ENCODE results near the gene EDEM3.

The EDEM3 gene

DNA sequence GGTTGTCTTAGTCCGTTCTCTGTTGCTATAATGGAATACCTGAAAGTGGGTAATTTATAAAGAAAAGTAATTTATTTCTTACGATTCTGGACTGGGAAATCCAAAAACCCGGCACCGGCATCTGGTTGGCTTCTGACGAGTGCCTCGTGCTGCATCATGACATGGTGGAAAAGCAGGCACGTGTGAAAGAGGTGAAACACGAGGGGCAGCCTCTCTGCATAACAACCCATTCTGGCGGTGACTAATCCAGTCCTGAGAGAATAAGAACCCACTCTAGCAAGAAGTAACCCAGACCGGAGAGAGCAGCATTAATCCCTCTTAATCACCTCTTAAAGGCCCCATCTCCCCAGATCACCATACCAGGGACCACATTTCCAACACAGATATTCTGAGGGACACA lies 2.7 kb upstream of the EDEM3 start:
- no peaks in the 10 kb centered on the region for H3K27me3 ChIP-seq (replicated peaks; ENCODE audit: control insufficient read depth, insufficient read depth, low read length, poor library complexity, severe bottlenecking)
- no peak overlapping the region for H3K4me3 ChIP-seq (ENCODE audit: insufficient read depth, low read depth, low read length, poor library complexity, severe bottlenecking)
- no peaks in the 10 kb centered on the region for H3K9me3 ChIP-seq (ENCODE audit: control insufficient read depth, low read length)
- H3K27ac ChIP-seq (ENCODE audit: insufficient read depth, low read length, poor library complexity, severe bottlenecking) = no peak overlapping the region
- no peaks in the 10 kb centered on the region for H3K4me1 ChIP-seq (ENCODE audit: control insufficient read depth, insufficient read depth, low read length, poor library complexity, severe bottlenecking)
- DNase-seq = no peak
- H3K36me3 ChIP-seq (ENCODE audit: control insufficient read depth, insufficient read depth, low read length) = no peaks in the 10 kb centered on the region

DNA sequence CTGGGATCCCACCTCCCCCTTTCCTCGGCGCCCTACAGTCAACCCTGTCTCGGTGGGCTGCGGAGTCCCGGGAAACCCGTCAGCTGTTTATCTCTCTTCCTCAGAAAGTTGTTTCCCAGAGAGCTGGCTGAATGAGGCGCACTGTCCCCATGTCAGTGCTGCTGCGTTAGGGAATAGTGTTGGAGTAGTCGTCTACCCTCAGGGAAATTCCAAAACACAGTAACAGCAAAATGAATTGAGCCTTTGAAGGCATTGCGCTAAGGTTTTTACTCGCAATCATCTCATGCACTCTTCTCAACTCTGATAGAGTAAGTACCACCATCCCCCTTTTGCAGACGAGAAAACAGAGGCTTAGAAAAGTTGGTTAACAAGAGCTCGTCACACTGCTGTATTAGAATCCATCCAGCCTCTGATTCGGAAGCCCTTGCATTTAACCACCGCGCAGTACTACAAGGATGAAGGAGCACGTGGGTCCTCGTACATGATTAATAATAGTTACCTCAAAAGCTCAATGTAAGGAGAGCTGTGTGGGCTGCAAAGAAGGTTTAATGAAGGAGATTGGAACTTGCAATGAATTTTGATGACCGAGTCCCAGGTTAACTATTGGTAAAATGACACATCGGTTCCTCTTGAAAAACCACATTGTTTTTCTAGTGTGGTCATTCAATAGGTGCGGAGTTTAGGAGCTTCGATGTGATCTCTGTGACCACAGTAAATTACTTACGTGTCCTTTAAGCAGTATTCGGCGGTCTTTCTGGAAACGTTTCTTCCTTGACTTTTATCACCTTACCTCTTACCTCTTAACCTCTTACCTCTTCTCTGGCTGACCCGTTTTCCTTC lies 788 bp upstream of the EDEM3 start:
- peak in 1 of 3 donors; percentile 20 for DNase-seq

DNA sequence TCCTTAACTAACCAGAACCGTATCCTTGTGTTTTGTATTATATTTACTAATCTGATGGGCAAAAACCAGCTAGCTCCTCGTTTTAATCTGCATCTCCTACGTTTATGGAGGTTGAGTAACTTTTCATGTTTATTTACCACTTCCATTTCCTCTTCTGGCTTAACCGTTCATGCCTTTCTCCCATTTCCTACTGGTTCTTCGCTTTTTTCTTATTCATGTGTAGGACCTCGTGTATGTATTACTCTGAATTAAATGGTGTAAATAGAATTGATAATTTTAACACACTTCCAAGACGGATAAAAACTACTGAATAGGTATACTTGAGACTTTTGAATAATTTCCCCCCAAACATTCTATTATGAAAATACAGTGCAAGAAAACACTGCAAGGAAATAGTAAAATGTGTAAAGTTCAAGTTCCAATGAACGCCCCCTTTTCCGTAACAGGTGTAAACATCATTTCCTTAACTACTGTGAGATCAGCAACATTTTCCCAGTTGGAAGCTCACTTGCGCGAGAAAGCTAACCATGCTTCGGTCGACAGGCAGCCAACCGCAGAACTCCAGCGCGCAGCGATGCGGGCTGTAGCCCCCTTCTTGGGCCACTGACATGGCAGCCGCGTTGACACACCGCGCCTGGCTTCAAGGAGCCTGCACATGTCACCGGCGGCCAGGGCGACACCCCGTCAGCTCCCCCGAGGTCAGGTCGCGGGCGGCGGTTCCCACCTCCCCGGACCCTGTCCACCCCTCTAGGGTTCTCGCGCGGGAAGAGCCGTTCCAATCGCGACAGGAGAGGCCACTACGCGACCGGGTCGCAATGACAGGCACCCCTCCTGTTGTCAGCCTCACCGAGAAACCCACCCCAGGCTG lies 816 bp downstream of the EDEM3 start:
- no peaks in the 10 kb centered on the region for H3K36me3 ChIP-seq (ENCODE audit: control insufficient read depth, insufficient read depth, low read length)
- H3K27ac ChIP-seq (ENCODE audit: insufficient read depth, low read length, poor library complexity, severe bottlenecking) = peak overlapping the region; percentile 88
- H3K4me1 ChIP-seq (ENCODE audit: control insufficient read depth, insufficient read depth, low read length, poor library complexity, severe bottlenecking) = no peaks in the 10 kb centered on the region
- DNase-seq = peak in 2 of 3 donors; percentile 6 to 26
- H3K9me3 ChIP-seq (ENCODE audit: control insufficient read depth, low read length) = no peaks in the 10 kb centered on the region
- no peaks in the 10 kb centered on the region for H3K27me3 ChIP-seq (replicated peaks; ENCODE audit: control insufficient read depth, insufficient read depth, low read length, poor library complexity, severe bottlenecking)
- peak overlapping the region; percentile 99 for H3K4me3 ChIP-seq (ENCODE audit: insufficient read depth, low read depth, low read length, poor library complexity, severe bottlenecking)

More for the DNA sequence above, 788 bp upstream of the EDEM3 start:
- H3K36me3 ChIP-seq (ENCODE audit: control insufficient read depth, insufficient read depth, low read length) = no peaks in the 10 kb centered on the region
- H3K27ac ChIP-seq (ENCODE audit: insufficient read depth, low read length, poor library complexity, severe bottlenecking) = peak overlapping the region; percentile 88
- no peaks in the 10 kb centered on the region for H3K9me3 ChIP-seq (ENCODE audit: control insufficient read depth, low read length)
- H3K27me3 ChIP-seq (replicated peaks; ENCODE audit: control insufficient read depth, insufficient read depth, low read length, poor library complexity, severe bottlenecking) = no peaks in the 10 kb centered on the region
- peak overlapping the region; percentile 99 for H3K4me3 ChIP-seq (ENCODE audit: insufficient read depth, low read depth, low read length, poor library complexity, severe bottlenecking)
- no peaks in the 10 kb centered on the region for H3K4me1 ChIP-seq (ENCODE audit: control insufficient read depth, insufficient read depth, low read length, poor library complexity, severe bottlenecking)

DNA sequence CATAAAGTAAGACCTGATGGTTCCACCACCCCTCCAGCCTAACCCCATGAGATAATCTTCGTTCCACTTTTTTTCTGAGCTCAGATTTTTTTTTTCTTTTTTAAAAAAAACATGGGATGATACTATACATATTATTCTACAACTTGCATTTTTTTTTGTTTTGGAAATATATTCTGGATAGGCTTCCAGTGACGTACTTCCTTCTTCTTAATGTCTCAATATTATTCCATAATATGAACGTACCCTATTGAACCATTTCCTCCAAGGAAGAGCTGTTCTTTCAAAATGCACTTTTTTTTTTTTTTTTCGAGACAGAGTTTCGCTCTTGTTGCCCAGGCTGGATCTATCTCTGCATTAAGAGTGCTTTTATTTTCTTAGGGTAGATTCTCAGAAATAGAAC lies 1.5 kb downstream of the EDEM3 start:
- H3K36me3 ChIP-seq (ENCODE audit: control insufficient read depth, insufficient read depth, low read length) = no peaks in the 10 kb centered on the region
- H3K4me3 ChIP-seq (ENCODE audit: insufficient read depth, low read depth, low read length, poor library complexity, severe bottlenecking) = peak overlapping the region; percentile 99
- H3K4me1 ChIP-seq (ENCODE audit: control insufficient read depth, insufficient read depth, low read length, poor library complexity, severe bottlenecking) = no peaks in the 10 kb centered on the region
- no peaks in the 10 kb centered on the region for H3K9me3 ChIP-seq (ENCODE audit: control insufficient read depth, low read length)
- no peak for DNase-seq
- peak overlapping the region; percentile 88 for H3K27ac ChIP-seq (ENCODE audit: insufficient read depth, low read length, poor library complexity, severe bottlenecking)
- no peaks in the 10 kb centered on the region for H3K27me3 ChIP-seq (replicated peaks; ENCODE audit: control insufficient read depth, insufficient read depth, low read length, poor library complexity, severe bottlenecking)

DNA sequence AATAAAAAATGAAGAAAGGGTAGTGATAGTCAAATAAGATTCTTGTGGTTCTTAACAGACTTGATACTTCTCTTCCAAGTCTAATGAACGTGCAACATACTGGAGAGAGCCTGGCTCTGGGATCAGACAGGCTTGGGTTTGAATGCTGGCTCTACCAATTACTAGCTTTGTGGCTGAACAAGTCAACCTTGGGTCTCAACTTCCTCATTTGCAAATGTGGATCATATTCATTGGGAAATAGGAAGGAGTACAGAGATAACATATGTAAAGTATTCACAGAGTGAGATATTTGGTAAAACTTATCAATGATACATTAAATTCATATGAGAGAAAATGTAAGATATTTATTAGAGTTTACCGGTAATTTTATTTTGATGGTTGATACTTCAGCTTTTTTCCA lies 2.0 kb downstream of the EDEM3 start:
- no peaks in the 10 kb centered on the region for H3K4me1 ChIP-seq (ENCODE audit: control insufficient read depth, insufficient read depth, low read length, poor library complexity, severe bottlenecking)
- H3K9me3 ChIP-seq (ENCODE audit: control insufficient read depth, low read length) = no peaks in the 10 kb centered on the region
- no peak overlapping the region for H3K4me3 ChIP-seq (ENCODE audit: insufficient read depth, low read depth, low read length, poor library complexity, severe bottlenecking)
- no peaks in the 10 kb centered on the region for H3K27me3 ChIP-seq (replicated peaks; ENCODE audit: control insufficient read depth, insufficient read depth, low read length, poor library complexity, severe bottlenecking)
- no peak overlapping the region for H3K27ac ChIP-seq (ENCODE audit: insufficient read depth, low read length, poor library complexity, severe bottlenecking)
- no peaks in the 10 kb centered on the region for H3K36me3 ChIP-seq (ENCODE audit: control insufficient read depth, insufficient read depth, low read length)
- no peak for DNase-seq

DNA sequence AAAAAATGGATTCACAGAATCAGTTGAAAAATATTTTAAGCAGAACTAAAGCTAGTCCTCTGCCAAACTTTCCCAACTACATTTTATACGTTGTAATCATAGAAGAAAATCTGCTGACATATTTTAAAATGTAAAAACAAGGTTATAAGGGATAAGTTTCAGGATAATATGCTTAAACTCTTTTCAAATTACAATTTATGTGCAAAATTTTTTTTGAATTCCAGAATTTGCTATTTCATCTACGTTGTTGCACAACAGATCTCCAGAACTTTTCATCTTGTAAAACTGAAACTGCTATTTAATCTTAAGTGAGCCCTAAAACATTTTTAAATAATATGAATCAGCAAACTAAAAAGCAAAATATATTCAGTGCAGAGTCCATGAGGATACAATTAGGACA lies 5.9 kb downstream of the EDEM3 start:
- Histone ChIP-seq H3K36me3 (ENCODE audit: control insufficient read depth, insufficient read depth, low read length) (no peaks in the 10 kb centered on the region), H3K4me1 (ENCODE audit: control insufficient read depth, insufficient read depth, low read length, poor library complexity, severe bottlenecking) (peaks cover 29% of the 10 kb centered on the region), H3K27me3 (replicated peaks; ENCODE audit: control insufficient read depth, insufficient read depth, low read length, poor library complexity, severe bottlenecking) (no peaks in the 10 kb centered on the region), H3K27ac (ENCODE audit: insufficient read depth, low read length, poor library complexity, severe bottlenecking) (no peak overlapping the region), H3K4me3 (ENCODE audit: insufficient read depth, low read depth, low read length, poor library complexity, severe bottlenecking) (no peak overlapping the region), H3K9me3 (ENCODE audit: control insufficient read depth, low read length) (no peaks in the 10 kb centered on the region)
- DNase-seq = no peak

DNA sequence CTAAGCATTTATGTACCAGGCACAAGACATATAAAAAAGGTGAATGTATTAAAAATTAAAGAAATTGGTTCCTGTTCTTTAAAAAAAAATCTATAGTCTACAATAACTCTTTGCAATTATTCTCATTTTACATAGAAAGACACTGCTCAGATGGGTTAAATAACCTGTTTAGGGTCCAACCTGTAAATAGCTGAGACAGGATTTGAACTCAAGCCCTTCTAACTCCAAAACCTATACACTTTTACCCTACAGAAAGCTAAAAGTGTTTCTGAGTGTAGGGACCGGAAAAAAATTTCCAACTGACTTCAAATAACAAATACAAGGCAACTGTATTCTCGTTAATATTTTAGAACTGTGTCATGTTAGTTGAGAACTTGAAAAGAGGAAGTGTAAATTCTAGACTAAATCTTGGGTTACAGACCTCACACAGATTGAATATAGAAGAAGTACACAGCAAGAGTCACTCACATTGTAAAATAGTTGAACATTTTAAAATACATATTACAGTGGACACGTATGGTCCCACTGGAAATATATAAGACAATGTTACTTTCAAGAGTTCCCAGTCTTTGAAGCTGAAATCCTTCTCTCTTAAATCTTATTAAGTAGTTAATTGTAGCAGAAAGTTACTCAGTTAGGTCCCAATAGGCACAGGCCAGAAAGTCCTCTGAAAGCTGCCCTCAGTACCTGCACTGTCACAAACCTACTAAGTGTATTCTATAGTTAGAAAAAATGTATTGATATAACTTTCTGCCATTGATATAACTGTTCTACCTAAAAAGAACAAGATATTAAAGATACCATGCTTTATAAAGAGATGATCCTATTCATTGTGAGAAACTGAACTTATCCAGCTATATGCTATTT lies 7.3 kb downstream of the EDEM3 start:
- peaks cover 38% of the 10 kb centered on the region for H3K4me1 ChIP-seq (ENCODE audit: control insufficient read depth, insufficient read depth, low read length, poor library complexity, severe bottlenecking)
- no peak for DNase-seq
- H3K27me3 ChIP-seq (replicated peaks; ENCODE audit: control insufficient read depth, insufficient read depth, low read length, poor library complexity, severe bottlenecking) = no peaks in the 10 kb centered on the region
- peak overlapping the region; percentile 62 for H3K27ac ChIP-seq (ENCODE audit: insufficient read depth, low read length, poor library complexity, severe bottlenecking)
- H3K36me3 ChIP-seq (ENCODE audit: control insufficient read depth, insufficient read depth, low read length) = no peaks in the 10 kb centered on the region
- H3K9me3 ChIP-seq (ENCODE audit: control insufficient read depth, low read length) = no peaks in the 10 kb centered on the region
- H3K4me3 ChIP-seq (ENCODE audit: insufficient read depth, low read depth, low read length, poor library complexity, severe bottlenecking) = no peak overlapping the region

DNA sequence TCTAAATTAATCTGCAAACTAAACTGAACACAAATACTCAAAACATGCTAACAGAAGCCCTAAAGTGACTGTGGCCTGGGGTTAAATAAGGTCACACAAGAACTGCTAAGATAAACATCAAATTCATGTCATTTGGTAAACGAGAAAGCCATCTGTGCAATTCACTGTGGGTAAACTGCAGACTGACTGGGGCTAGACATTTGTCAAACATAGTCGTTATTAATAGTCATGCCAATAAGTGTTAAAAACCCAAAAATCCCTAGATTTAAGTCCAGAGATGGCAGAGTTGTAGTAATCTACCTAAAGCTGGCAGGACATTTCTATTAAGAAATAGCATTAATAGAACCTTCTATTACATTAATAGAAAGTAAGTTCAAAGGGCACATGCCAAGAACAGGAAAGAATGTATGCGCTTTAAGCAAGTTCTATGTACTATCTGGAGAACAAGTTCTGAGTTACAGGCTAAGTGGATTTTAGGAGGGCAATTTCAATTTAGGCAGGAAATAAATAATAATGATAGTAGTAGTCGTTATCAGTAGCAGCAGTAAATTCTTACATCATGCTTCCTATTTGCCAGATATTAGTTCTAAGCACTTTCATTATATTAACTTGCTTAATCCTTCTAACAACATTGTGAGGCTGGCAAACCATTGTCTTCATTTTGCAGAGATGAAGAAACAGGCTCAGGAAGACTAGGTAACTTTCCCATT lies 8.6 kb downstream of the EDEM3 start:
- Histone ChIP-seq H3K27ac (ENCODE audit: insufficient read depth, low read length, poor library complexity, severe bottlenecking) (peak overlapping the region; percentile 62), H3K9me3 (ENCODE audit: control insufficient read depth, low read length) (no peaks in the 10 kb centered on the region), H3K4me3 (ENCODE audit: insufficient read depth, low read depth, low read length, poor library complexity, severe bottlenecking) (no peak overlapping the region), H3K27me3 (replicated peaks; ENCODE audit: control insufficient read depth, insufficient read depth, low read length, poor library complexity, severe bottlenecking) (no peaks in the 10 kb centered on the region), H3K4me1 (ENCODE audit: control insufficient read depth, insufficient read depth, low read length, poor library complexity, severe bottlenecking) (peaks cover 43% of the 10 kb centered on the region), H3K36me3 (ENCODE audit: control insufficient read depth, insufficient read depth, low read length) (no peaks in the 10 kb centered on the region)
- peak in 1 of 3 donors; percentile 7 for DNase-seq

DNA sequence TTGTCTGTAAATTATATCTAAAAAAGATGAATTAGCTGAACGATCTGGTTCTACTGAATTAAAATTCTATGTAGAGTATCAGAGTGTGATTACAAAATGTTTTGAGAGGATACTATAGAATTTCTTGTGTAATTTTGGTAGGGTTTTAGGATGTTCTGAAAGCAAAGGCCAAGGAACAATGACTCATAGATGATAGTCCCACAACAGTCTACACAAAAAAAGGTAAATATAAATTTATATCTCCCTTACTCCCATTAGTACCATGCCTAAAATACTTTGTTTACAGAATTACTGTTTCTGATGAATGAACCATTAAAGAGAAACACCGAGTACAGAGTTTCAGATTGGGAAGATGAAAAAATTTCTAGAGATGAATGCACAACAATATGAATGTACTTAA lies 9.5 kb downstream of the EDEM3 start:
- H3K27me3 ChIP-seq (replicated peaks; ENCODE audit: control insufficient read depth, insufficient read depth, low read length, poor library complexity, severe bottlenecking) = no peaks in the 10 kb centered on the region
- H3K27ac ChIP-seq (ENCODE audit: insufficient read depth, low read length, poor library complexity, severe bottlenecking) = peak overlapping the region; percentile 62
- H3K4me1 ChIP-seq (ENCODE audit: control insufficient read depth, insufficient read depth, low read length, poor library complexity, severe bottlenecking) = peaks cover 43% of the 10 kb centered on the region
- DNase-seq = no peak
- no peak overlapping the region for H3K4me3 ChIP-seq (ENCODE audit: insufficient read depth, low read depth, low read length, poor library complexity, severe bottlenecking)
- H3K36me3 ChIP-seq (ENCODE audit: control insufficient read depth, insufficient read depth, low read length) = no peaks in the 10 kb centered on the region
- H3K9me3 ChIP-seq (ENCODE audit: control insufficient read depth, low read length) = no peaks in the 10 kb centered on the region

Data from effector memory CD4-positive, alpha-beta T cell (primary cell).